KOPT-K1 (cell line): ENCODE results near the gene SLC17A4.

Experiments used
- H3K27ac ChIP-seq: fragments of 200-600 bp; sonication (generic); 2 replicates; pipeline ENCODE4 v1.5.1; 2016; ENCODE audit warnings: antibody characterized with exemption, mild to moderate bottlenecking, low read depth, low read length; ENCODE audit not compliant: poor library complexity, severe bottlenecking
- H3K36me3 ChIP-seq: fragments of 200-600 bp; sonication (generic); 2 replicates; pipeline ENCODE4 v1.5.1; 2017; ENCODE audit warnings: antibody characterized with exemption, mild to moderate bottlenecking, low read length, moderate library complexity; ENCODE audit not compliant: insufficient read depth
- H3K9me3 ChIP-seq: fragments of 200-600 bp; sonication (generic); 2 replicates; pipeline ENCODE4 v1.5.1; 2017; ENCODE audit warnings: antibody characterized with exemption, low read length, mild to moderate bottlenecking; ENCODE audit not compliant: insufficient read depth, poor library complexity, severe bottlenecking

The SLC17A4 gene

DNA sequence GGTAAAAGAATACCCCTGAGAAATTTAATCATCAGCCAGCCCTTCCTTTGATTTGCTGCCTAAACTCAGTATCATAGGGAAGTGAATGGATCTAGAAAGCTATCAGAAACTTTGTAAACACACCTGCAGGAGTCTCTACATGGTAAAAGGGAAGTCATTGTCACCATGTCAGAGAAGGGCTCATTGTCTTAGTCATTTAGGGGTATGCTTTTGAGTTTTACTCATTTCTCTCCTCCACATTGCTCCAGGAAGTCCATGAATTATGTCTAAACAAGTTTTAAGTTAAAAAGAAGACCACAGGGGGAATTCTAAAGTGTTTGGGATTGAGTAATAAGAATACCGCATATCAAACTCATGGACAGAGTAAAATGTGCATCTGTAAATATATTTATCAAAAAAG lies 74.8 kb downstream of the SLC17A4 start:
- no peaks in the 10 kb centered on the region for H3K9me3 ChIP-seq

DNA sequence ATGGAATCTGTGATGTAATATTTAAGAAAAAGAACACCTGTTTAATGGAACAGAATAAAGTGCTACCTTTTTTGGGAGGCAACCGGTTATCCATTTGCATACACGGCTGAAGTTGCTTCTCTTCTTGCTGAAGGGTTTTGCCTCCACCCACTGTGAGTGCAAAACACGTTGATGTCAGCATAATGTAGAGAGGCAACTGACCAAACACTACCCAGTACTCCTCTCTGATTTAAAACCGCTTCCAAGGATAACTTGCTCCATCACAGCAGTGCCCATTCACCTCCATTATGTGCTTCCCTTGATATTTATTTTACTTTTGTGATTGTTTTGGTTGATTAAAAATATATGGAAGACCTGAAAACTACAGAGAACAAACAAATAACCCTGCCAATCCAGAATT lies 75.9 kb downstream of the SLC17A4 start:
- H3K36me3 ChIP-seq: no peaks in the 10 kb centered on the region
- H3K9me3 ChIP-seq: no peaks in the 10 kb centered on the region
- no peak overlapping the region for H3K27ac ChIP-seq

More for the DNA sequence above, 74.8 kb downstream of the SLC17A4 start:
- H3K27ac ChIP-seq: no peak overlapping the region
- no peaks in the 10 kb centered on the region for H3K36me3 ChIP-seq
